AG09319 (cell line): Measurements from ENCODE around the gene L3MBTL3.

Experiments used
- DNase-seq: peaks from one replicate; pipeline ENCODE4 v3.0.0-alpha.2; 2010; ENCODE audit warnings: low read depth; ENCODE audit errors: extremely low read depth
- TF ChIP-seq, protein P1 (sequence below): IDR thresholded peaks from 2 replicates; pipeline ENCODE4 v1.5.1; 2011; ENCODE audit warnings: low read depth, mild to moderate bottlenecking, inconsistent platforms, low read length, moderate library complexity

L3MBTL3 gene

DNA sequence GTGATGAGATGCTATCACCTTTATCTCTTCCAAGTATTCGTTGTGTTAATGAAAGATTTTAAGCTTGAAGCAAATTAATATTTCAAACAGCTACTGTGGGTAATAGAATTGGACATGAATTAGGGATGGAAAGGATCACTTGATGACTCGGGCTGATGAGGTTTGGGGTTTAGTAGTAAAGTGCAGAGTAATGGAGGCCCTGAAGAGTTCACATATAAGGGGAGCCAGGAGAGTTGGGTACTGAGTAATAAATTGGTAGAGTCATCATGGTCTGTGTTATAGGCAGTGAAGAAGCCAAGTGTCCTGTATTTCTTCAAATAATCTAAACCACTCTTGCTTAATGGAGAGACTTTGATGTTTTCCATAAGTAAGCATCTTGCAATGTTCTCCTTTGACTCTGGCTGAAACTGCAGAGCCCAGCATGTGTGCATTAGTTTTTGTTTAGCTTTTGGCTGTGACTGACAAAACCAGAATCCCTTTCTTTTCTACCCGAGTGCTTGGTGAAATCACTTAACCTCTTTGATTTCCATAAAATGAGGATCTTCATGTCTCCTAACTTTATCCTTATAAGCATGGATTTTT, 57.6 kb downstream of the L3MBTL3 start:
- TF ChIP-seq, protein P1, sequence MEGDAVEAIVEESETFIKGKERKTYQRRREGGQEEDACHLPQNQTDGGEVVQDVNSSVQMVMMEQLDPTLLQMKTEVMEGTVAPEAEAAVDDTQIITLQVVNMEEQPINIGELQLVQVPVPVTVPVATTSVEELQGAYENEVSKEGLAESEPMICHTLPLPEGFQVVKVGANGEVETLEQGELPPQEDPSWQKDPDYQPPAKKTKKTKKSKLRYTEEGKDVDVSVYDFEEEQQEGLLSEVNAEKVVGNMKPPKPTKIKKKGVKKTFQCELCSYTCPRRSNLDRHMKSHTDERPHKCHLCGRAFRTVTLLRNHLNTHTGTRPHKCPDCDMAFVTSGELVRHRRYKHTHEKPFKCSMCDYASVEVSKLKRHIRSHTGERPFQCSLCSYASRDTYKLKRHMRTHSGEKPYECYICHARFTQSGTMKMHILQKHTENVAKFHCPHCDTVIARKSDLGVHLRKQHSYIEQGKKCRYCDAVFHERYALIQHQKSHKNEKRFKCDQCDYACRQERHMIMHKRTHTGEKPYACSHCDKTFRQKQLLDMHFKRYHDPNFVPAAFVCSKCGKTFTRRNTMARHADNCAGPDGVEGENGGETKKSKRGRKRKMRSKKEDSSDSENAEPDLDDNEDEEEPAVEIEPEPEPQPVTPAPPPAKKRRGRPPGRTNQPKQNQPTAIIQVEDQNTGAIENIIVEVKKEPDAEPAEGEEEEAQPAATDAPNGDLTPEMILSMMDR, result no peak

GRCh38 chr6:130076512-130076911, 58.1 kb downstream of the L3MBTL3 start:
- TF ChIP-seq, protein P1, result peak; percentile 22
- no peak for DNase-seq

More for the DNA sequence above, 57.6 kb downstream of the L3MBTL3 start:
- no peak for DNase-seq

GRCh38 chr6:130090796-130091195, 72.4 kb downstream of the L3MBTL3 start:
- TF ChIP-seq, protein P1, result no peak
- no peak for DNase-seq

- TF ChIP-seq, protein P1, result no peak
- DNase-seq, result no peak
Observed at GRCh38 chr6:130093546-130093945, 75.2 kb downstream of the L3MBTL3 start.

- TF ChIP-seq, protein P1, result no peak
- DNase-seq, result no peak
Observed at GRCh38 chr6:130098317-130098716, 79.9 kb downstream of the L3MBTL3 start.

DNA sequence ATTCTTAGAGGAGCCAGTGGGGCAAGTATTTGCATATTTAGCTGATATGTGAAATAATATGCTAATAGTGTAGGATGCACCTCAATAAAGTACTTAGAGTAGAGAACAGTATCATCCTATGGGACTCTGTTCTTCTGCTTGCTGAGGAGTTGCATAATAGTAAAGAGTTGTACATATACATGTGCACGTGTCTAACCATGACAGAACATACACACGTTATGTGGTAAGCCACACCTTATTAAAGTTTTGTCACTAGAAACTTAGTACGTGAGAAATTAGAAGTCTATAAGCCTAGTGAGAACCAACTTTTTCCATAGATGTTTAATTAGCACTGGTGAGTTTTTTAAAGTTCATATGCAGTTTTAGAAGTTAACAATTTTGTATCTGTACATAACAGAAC, 80.7 kb downstream of the L3MBTL3 start:
- TF ChIP-seq, protein P1, result no peak
- no peak for DNase-seq

DNA sequence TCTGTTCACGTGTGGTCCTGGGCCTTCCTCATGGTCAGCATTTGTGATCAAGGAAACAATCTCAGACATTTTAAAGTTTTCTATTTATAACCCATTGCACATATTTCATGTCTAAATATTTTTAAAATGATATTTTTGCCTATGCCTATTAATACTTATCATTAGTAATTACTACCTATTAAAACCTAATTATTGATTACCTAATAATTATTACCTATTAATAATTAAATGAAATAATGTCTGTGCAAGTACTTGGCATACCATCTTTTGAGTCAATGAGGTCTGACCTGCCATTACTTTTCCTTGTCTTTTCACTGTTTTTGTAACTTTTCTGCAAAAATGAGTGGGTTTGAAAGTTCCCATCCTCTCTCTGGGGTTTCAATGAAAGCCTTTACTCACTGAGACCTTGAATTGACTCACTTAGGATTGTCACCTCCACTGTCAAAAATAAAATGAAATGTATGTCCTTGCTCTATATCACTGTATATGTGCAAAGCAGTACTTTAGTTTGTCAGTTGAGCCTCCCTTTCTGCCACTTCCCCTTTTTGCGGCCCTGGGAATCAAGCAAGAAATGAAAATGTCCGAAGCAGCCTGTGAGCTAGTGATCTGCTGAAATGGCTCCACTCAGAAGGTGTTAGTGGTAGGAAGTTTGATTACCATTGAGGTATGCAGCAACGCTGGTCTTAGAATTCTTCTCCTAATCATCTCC, 87.8 kb downstream of the L3MBTL3 start:
- TF ChIP-seq, protein P1, result no peak
- DNase-seq, result no peak
